HG03280 (cell line): ENCODE measurements around the gene MTERF1.
"Not testable (repeated sequence)": the region's sequence is repeated elsewhere in the genome, so short reads cannot be mapped to it uniquely, and the experiment has no call there.

ENCODE experiments used
- ATAC-seq: cut with Tn5 transposase; IDR thresholded peaks from one replicate; pipeline ENCODE4 v1.9.1; 2021; ENCODE audit warnings: mild to moderate bottlenecking, moderate library complexity; ENCODE audit not compliant: unreplicated experiment

The MTERF1 gene

DNA sequence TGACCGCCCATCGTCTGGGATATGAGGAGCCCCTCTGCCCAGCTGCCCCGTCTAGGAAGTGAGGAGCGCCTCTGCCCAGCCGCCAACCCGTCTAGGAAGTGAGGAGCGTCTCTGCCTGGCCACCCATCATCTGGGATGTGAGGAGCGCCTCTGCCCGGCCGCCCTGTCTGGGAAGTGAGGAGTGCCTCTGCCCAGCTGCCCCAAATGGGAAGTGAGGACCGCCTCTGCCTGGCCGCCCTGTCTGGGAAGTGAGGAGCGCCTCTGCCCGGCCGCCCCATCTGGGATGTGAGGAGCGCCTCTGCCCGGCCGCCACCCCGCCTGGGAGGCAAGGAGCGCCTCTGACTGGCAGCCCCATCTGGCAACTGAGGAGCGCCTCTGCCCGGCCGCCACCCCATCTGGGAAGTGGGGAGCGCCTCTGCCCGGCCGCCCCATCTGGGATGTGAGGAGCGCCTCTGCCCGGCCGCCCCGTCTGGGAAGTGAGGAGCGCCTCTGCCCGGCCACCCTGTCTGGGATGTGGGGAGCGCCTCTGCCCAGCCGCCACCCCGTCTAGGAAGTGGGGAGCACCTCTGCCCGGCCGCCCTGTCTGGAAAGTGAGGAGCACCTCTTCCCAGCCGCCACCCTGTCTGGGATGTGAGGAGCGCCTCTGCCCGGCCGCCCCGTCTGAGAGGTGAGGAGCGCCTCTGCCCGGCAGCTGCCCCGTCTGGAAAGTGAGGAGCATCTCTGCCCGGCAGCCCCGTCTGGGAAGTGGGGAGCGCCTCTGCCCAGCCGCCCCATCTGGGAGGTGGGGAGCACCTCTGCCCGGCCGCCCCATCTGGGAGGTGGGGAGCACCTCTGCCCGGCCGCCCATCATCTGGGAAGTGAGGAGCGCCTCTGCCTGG lies 7.1 kb upstream of the MTERF1 start:
- ATAC-seq, result not testable (repeated sequence)

DNA sequence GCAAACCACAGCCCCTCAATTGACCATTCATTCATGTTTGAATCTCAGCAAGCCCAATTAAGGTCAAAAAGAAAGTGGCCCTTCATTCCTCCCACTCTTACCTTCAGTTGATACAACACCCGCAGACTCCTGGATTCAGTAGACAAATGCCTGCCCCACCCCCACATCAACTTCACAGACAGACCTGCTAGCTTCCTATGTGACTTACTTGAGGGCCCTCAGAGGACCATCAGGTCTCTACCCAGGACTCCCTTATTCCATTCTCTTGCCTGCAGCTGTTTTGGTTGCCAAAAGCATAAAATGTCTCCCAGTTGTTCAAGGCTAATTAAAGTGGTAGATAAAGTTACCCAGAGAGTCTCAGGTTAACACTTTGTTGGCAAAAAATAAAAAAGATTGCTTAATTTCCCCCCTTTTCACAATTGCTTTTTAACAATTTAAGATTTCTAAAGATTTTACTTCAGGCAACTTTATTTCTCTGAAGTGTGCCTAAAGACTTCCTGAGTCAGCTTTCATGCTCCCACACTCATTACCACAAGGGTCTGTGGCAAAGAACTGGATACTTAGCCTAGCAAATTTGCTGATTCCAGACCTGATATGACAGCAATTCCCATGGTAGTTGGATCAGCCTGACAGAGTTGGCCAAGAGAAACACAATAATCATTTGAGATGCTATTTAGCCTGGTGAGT lies 3.3 kb upstream of the MTERF1 start:
- ATAC-seq, result no peak

DNA sequence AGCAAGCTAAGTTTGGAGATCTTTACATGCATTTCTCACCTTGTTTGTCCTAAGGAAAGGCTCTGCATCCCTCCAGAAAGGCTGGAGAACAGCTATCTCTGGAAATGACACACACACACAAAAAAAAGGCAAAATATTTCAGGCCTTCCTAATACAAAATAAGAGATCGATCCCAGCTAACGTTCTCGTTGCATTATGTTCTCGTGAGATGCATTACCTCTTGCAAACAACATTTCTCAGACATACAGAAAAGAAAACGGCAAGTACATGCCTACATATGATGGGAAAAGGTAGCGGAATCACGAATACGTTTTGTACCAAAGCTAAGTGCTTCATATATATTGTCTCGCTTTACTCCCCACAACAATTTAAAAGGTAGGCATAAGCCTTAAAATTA lies 488 bp downstream of the MTERF1 start:
- peak; percentile 4 for ATAC-seq

DNA sequence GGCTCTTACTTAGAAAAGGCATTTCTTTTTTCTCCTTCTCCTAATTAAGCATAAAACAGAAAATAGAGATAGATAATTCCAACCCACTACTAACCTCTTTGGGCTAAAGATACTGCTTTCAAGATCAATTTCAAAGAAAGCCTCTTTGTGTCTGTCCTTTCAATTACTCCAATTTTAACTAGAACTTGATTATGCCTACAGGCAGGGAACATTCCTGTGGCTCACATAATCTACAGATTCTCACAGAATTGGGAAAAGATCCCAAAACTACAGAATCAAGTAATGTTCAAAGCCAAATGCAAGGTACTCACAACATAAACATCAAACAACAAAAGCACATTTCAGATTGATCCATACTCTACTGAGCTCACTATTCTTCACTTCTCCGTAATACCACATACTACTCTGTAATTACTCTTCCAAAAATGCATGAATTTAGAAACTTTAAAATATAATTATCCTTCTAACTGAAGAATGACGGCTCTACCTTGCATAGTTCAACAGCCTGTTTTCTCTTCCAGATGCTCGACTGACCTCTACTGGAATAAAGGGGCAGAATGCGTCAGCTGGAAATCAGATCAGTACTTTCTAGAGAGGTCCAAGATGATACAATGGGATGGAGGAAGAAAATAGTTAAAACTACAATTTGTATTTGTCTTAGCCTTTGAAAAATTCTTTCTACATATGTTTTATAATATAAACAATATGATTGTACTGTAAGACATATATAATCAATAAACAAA lies 3.9 kb downstream of the MTERF1 start:
- no peak for ATAC-seq

DNA sequence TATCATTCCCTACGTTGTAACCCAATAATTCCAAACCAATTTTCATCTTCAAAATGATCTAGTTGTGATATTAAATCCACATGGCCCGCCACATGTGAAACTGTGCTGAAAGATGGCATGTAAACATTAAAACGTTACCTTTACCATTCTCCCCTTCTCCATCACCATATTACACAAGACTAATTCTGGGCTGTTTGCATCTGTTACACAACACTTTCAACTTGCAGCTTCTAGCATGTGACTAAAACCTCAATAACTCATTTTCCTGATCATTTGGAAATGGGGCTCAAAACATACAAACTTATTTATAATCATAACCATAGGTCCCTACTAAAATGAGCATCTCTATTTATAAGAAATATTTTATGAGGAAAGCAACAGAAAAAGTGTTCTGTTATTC lies 4.7 kb downstream of the MTERF1 start:
- ATAC-seq, result no peak

DNA sequence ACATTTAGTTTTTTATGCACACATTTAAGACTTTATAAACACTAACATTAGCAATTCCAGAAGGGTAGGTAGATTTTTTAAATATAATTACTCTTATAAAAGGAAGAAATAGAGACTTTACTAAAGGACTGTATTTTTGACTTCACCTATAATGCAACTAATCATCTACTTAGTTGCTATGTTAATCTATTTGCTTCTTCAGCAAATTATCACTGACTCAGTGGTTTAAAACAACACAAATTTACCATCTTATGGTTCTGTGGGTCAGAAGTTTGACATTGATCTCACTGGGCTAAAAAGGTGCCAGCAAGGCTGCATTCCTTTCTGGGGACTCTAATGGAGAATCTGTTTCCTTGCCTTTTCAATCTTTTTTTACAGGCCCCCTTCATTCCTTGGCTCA lies 7.6 kb downstream of the MTERF1 start:
- no peak for ATAC-seq

DNA sequence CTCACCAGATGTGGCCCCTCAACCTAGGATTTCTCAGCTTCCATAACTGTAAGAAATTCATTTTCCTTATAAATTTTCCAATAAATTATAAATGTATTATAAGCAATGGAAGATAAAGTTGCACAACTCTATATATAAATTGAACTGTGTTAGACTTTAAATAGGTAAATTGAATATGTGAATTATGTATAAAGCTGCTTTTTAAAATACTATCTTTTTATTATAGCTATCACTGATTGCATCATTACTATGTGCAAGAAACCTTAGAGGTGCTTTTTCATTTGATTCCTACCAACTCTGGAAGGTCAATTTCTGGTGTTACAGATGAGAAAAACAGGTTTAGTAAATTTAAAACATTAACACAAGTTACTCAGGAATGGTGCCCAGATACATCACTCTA lies 8.4 kb downstream of the MTERF1 start:
- no peak for ATAC-seq

DNA sequence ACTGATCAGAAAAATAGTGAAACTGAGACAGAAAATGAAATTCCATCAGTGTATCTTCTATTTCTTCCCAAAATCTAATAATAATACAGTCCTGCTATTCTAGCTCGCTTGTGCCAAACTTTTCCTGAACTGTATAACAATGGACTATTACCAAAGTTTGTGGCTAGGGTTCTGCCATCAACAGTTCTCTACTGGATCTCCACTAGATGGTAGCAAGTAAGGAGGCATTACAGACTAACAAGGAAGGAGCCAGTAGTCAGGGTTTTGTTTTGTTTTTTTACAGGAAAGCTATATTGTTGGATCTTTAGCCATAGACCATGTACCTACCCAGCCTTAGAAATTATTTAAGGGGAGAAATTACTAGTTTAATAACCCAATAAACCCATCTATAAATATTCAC lies 10.8 kb downstream of the MTERF1 start:
- ATAC-seq, result no peak

DNA sequence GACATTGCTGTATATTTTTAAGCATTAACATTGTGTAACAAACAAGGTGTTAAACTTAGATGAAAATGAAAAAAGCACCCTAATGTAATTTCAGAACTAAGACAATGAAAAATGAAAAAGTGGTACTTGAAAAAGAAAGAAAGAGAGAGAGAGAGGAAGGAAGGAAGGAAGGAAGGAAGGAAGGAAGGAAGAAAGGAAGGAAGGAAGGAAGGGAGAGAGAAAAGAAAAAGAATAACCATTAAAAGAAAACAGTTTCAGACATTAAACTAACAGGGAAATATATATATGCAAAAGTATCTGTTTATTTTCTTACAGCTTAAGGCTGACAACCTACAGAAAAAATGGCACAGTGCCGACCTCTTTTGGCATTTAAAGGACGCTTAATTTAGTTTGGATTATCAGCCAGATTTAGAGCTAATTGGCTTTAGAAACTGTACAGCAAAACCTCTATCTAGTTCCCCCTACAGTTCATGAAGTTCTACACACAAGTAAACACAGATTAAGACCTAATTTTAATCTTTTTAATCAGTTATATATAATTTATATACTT lies 13.8 kb downstream of the MTERF1 start:
- no peak for ATAC-seq

DNA sequence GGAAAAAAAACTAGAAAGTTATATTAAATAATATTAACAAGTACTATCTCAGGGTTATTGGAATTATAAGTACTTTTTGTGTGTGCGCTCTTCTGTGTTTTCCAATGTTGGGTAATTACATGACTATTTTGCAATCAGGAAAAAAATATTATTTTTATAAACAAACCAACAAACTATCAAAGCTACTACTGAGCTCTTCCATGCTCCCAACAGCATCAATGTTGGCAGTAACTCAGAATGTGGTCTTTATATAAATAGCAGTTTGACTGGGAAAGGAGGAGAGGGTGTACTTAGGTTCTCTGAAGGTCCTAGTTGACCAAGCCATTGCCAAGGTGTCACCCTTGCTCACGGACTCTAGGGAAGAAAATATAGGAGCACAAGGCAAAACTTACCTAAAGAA lies 15.0 kb downstream of the MTERF1 start:
- no peak for ATAC-seq

DNA sequence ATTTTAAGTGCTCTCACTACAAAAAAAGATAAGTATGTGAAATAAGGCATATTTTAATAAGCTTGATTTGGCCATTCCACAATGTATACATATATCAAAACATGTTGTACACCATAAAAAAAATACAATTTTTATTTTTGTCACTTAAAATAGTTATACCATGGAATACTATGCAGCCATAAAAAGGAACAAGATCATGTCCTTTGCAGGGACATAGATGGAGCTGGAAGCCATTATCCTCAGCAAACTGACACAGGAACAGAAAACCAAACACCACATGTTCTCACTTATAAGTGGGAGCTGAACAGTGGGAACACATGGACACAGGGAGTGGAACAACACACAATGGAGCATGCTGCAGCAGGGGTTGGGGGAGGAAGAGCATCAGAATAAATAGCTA lies 15.9 kb downstream of the MTERF1 start:
- not testable (repeated sequence) for ATAC-seq

DNA sequence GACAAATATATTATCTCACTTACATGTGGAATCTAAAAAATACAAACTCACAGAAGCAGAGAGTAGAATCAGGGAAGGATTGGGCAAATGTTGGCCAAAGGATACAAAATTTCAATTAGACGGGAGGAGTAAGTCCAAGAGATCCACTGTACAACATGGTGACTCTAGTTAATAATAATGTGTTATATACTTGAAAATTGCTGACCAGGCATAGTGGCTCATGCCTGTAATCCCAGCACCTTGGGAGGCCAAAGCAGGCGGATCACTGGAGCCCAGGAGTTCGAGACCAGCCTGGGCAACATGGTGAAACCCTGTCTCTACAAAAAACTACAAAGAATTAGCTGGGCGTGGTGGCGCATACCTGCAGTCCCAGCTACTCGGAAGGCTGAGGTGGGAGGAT lies 16.4 kb downstream of the MTERF1 start:
- ATAC-seq, result no peak

DNA sequence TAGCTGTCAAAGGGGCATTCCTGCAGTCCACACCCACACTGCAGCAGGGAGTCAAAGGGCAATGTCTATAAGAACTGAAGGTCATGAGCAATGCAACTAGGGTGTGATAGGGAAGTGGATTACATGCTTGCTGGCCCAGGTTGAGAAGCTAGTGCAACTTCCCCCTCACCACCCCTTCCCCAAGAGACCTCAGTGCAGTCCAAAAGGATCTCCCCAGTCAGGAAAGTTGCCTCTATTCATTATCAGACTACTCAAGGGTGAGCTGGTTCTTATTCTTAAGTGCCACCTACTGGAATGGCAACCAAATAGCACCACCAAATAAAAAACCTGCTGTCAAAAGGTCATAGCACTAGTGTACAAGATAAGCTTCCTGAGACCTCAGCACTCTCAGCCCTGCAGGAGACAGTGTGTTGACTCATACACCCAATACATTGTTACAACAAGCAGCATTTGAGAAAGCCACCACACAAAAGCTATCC lies 28.2 kb downstream of the MTERF1 start:
- peak; percentile 64 for ATAC-seq

DNA sequence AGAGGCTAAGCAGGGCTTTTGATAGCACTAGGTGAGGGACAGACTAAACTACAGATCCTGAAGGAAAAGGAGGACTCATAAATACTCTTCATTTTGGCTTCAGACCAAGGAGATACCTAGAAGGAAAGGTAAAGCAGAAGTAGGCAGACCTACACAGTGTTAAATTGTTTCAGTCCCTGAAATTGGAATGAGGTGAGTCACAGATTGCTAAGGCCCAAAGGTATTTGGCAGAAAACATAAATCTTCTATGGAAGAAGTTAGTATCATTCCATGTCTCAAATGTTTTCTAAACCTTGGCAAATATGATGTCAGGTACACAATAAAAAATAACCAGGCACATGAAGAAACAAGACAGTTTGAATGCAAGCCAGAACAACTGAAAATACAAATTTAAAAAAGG lies 30.0 kb downstream of the MTERF1 start:
- no peak for ATAC-seq

DNA sequence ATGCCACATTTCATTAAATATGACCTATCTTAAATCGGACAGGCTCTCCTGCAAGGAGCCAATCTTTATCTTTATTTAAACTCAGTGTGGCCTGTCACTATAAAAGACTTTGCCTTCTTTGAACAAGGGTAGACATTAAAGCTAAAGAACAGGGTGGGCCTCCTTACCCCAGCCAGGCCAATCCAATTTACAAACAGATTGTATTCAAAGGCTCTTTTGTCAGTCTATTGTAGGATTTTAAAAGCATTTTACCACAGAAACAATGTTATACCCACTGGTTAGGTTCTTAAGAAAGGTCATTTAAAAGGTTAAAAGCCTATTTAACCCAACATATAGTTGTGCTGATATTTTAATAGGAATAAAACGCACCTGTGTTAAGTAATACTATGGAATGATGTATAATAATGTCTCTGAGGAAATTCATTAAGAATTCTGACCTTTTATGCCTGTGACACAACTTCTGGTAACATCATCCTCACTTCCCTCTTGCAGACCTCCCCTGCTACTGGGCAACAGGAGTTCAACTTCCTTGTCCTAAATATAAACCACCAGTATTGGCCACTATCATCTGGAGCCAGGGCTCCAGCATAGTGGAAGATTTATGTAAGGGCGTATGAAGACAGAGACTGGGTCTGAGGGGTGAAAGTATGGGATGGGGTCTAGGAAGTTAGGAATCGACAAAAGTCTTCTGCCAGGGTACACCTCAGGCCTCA lies 32.5 kb downstream of the MTERF1 start:
- no peak for ATAC-seq

DNA sequence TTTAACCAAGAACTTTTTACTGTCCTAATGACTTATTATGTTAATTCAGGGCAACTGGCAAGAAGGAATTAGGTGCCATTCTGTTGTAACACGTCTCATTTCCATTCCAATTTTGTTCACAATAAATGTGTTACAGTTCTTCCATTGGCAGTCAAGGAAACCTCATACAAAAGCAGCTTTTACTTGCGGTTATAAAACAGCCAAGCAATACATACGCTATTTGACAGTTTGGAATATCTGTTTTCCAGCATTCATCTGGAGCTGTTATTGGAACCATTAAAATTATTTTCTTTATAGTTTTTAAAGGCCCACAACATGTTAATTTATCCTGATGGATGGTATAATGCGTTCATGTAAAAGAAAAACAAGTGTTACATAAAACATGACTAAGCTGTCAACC lies 33.3 kb downstream of the MTERF1 start:
- no peak for ATAC-seq

DNA sequence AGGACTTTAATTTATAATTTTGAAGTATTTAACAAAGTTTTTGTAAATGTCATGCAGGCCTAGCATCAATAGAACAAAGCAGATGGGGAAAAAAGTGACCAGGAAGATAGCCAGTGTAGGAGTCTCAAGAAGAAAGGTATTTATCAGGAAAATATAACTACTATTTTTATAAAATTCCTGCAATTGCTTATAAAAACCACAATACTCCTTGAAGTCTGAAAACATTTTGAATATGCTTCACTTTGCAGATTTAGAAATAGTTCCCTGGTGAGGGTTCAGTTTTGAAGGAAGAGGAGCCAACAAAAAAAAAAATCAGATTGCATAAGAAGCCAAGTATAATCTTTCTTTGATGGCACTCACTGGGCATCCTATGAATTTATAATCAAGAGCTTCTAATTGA lies 34.1 kb downstream of the MTERF1 start:
- no peak for ATAC-seq

DNA sequence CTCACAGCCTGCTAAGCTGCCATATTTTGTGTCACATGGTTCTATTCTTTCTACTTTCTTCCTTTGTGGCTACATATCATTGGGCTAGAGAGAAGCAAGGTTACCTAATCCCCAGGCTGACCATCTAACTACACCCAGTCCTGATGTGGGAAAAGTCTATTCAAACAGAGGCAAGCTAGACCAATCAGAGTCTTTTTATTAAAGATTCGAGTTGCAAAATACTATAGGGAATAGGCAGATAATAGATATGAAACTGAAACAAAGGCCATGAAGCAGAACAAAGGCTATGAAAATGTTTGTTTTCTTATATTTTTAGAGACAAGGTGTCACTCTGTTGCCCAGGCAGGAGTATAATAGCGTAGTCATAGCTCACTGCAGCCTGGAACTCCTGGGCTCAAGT lies 36.7 kb downstream of the MTERF1 start:
- ATAC-seq, result peak; percentile 88

DNA sequence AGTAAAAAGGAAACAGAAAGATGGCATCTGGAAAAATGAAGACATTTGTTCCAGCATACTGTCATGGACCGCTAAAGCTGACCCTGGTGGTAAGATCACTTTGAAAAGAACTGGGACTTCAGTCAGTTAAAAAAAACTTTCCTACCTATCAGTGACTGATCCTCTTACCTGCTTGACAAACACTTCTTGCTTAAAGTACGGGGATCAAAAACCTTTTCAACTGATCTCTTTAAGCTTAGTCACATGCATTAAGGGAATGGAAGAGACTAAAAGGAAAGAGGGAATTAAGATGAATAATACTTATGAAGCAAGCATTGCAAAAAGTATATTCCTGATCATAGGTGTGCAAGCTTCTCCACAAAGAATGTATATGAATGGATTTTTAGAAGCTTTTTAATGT lies 42.1 kb downstream of the MTERF1 start:
- no peak for ATAC-seq

DNA sequence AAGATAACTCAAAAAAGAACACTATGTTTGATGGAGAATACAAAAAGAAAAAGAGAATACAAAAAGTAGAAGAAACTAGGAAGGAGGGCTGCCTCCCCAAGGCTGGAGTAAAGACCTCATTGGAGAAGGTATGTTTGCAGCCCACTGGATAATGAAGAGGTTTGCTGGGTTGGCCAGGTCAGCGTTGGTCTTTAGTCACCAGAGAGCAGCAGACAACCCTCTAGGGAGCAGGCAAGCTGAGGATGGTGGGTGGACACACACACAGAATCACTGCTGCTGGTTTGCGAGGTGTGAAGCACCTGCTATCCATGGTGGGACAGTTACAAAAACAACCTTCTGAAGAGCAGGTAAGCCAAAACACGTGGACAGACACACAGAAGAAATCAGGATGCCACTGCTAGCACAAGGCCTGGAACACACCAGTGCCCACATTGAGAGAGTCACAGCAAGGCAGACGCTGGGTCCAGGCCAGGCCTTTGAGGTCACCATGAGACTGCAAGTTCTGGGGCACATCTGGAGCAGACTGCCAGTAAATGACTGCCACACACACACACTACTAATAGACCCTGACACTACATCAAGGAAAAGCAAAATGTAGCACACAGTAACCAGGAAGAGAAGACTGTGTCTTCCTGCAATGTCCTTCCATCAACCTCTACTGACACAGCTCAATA lies 43.0 kb downstream of the MTERF1 start:
- no peak for ATAC-seq
